GM12891 (cell line): ENCODE measurements around the gene SCARF2.
"Not testable (repeated sequence)": the region's sequence is repeated elsewhere in the genome, so short reads cannot be mapped to it uniquely, and the experiment has no call there.

ENCODE experiments used
- DNase-seq: peaks from one replicate; pipeline ENCODE4 v3.0.0; 2011; ENCODE audit warnings: low spot score; ENCODE audit not compliant: insufficient read length
- FAIRE-seq: peaks from 2 replicates; lab custom pipeline; 2011; peaks lifted over from hg19 to GRCh38; lab: Jason Lieb, UNC
- PAX5 ChIP-seq: IDR thresholded peaks from 2 replicates; pipeline ENCODE4 v1.6.1; 2011; ENCODE audit warnings: low read length, moderate library complexity, mild to moderate bottlenecking; ENCODE audit not compliant: insufficient read depth, severe bottlenecking
- POLR2A ChIP-seq: IDR thresholded peaks from 2 replicates; pipeline ENCODE4 v1.6.1; 2011; ENCODE audit warnings: low read depth, low read length, control low read depth
- POLR2AphosphoS5 ChIP-seq: IDR thresholded peaks from 2 replicates; pipeline ENCODE4 v1.6.1; 2011; ENCODE audit warnings: low read depth, low read length, control low read depth
- POU2F2 ChIP-seq: IDR thresholded peaks from 2 replicates; pipeline ENCODE4 v1.6.1; 2011; ENCODE audit warnings: low read depth, mild to moderate bottlenecking, control low read depth, low read length, moderate library complexity
- SPI1 ChIP-seq: IDR thresholded peaks from 2 replicates; pipeline ENCODE4 v1.6.1; 2011; ENCODE audit warnings: low read depth, low read length, control low read depth
- TAF1 ChIP-seq: IDR thresholded peaks from 2 replicates; pipeline ENCODE4 v1.6.1; 2011; ENCODE audit warnings: low read depth, low read length, control low read depth

Gene SCARF2

DNA sequence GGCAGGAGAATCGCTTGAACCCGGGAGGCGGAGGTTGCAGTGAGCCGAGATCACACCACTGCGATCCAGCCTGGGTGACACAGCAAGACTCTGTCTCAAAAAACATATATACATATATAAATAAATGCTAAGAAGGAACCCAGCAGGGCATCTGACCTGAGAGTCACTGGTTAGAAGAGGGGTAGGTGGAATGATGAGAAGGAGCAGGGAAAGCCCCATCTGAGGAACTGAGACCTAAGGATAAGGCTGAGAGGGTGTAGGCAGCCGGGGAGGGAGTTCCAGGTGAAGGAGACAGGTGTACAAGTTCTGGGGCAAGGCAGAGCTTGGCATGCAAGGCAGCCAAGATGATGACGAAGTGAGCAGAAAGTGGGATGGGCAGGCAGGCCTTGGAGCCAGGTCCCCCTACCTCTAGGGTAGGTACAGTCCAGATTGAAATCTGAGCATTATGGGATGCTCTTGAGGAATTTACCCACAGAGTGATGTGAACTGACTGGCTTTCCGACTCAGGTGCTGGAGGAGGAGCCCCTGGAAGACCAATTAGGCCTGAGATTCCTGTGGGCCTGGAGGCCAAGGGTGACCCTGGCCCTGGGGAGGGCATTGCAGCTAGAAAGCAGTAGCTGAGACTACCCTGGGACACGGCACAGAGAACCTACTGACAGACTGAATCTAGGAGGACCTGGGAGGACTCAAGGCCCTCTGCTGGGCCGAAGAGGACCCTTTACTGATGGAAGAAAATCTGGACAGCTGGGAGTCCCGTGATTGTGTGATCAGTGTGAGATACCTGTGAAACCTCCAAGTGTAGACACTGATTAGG lies 35.2 kb upstream of the SCARF2 start:
- no peak for FAIRE-seq
- no peak for DNase-seq
- TF ChIP-seq SPI1 (no peak), POLR2AphosphoS5 (no peak), POLR2A (no peak), POU2F2 (no peak), PAX5 (no peak), TAF1 (no peak)

GRCh38 chr22:20471126-20471833 lies 33.7 kb upstream of the SCARF2 start:
- DNase-seq (no peak), FAIRE-seq (no peak)
- TF ChIP-seq POU2F2 = no peak

GRCh38 chr22:20470525-20470924 lies 32.9 kb upstream of the SCARF2 start:
- not testable (repeated sequence) for DNase-seq, FAIRE-seq

DNA sequence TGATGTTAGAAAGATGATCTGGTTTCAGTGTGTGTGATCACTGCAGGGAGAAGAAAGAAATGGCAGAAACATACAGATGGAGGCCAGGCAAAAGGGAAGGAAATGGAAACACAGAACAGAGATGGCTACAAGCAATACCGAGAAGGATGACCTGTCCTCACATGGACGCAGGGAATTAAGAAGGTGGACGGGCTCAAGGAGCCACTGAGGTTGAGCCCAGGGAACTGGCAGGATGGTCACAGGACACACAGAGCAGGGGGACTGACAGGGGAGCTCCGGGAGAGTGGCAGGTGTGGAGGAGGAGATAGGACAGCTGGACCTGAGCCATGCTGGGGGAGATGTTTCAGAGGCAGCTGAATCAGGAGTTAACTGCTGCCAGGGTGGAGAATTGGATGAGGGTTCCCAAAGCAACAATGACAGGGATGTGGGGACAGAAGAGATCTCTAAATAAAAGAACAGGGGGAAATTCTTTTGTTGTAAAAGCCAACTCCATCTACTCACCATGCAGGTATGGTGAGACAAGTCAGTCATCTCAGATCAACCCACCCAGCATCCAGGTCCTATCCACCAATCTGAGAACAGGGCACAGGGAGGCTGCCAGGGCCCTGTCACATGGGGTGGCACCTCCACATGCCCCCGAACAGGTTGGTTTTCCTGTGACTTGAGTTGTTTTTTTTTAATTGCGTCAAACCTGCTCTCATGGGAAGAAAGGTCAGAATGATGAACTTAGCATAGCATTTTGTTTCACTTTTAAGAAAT lies 31.7 kb upstream of the SCARF2 start:
- TF ChIP-seq POU2F2 = no peak
- TF ChIP-seq PAX5 = no peak
- TF ChIP-seq SPI1 = no peak
- TF ChIP-seq POLR2AphosphoS5 = no peak
- no peak for TF ChIP-seq TAF1
- no peak for TF ChIP-seq POLR2A
- no peak for DNase-seq

DNA sequence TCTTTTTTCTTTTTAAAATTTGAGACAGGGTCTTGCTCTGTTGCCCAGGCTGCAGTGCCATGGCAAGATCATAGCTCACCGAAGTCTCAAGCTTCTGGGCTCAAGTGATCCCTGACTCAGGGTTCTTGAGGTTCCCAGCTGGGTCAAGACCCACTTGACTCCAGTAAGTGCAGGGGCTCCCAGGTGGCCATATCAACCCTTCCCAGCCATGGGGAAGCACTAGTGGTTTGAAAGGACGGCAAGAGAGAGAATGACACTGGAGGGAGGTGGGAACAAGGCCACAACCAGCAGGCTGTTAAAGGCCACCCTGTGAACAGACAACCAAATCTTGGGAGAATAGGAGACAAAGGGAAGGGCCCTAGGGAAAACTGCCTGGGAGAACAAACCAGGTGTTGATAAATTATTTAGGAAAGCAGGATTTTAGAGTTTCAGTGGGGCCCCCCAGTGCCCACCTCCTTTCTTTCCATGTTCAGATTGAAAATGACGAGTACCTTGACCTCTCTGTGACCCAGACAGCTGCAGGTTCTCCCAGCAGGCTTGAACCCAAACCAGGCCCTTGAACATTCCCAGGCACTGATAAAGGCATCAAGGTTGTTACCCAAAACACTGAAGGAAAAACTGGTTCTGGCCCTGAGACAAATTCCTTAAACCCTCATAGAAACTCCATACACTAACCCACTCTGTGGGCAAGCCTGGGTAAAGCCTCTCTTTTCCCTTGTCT lies 29.2 kb upstream of the SCARF2 start:
- DNase-seq (no peak), FAIRE-seq (no peak)
- no peak for TF ChIP-seq SPI1
- TF ChIP-seq POU2F2 = no peak
- TF ChIP-seq PAX5 = no peak
- TF ChIP-seq TAF1 = no peak
- TF ChIP-seq POLR2AphosphoS5 = no peak
- TF ChIP-seq POLR2A = no peak

More for the DNA sequence above, 31.7 kb upstream of the SCARF2 start:
- FAIRE-seq = peak; percentile 58

GRCh38 chr22:20465759-20466077 lies 28.1 kb upstream of the SCARF2 start:
- FAIRE-seq (no peak), DNase-seq (no peak)
- TF ChIP-seq POU2F2 (no peak), POLR2A (no peak), POLR2AphosphoS5 (no peak), SPI1 (no peak), PAX5 (no peak), TAF1 (no peak)

GRCh38 chr22:20464912-20465758 lies 27.5 kb upstream of the SCARF2 start:
- FAIRE-seq = no peak
- TF ChIP-seq POLR2A = no peak
- DNase-seq = no peak

DNA sequence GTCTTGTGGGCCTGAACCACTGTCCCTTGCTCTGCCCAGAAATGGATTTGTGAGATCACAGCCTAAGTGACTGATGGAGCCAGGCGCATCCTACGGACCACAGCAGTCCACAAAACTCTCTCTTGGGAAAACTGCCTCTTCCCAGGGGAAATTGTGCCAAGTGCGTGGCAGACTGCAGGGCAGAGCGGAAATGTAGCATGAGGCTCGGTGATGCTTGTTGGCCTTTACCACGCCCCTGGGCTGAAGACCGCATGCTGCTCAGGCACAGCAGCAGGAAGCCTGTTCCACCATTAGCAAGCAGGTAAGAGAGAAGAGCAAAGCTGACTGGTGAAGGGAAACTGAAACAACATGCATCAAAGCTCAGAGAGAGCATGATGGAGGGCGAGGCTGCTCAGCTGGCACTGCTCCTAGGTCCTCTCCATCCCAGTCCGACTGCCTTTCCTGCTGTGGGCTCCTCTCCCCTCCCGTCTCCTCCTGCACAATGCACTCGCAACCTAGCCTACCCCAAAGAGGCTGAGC lies 26.5 kb upstream of the SCARF2 start:
- no peak for TF ChIP-seq POU2F2
- TF ChIP-seq SPI1 = no peak
- TF ChIP-seq POLR2AphosphoS5 = no peak
- no peak for TF ChIP-seq POLR2A
- no peak for TF ChIP-seq PAX5
- TF ChIP-seq TAF1 = no peak
- DNase-seq (peak; percentile 56), FAIRE-seq (peak; percentile 98)

DNA sequence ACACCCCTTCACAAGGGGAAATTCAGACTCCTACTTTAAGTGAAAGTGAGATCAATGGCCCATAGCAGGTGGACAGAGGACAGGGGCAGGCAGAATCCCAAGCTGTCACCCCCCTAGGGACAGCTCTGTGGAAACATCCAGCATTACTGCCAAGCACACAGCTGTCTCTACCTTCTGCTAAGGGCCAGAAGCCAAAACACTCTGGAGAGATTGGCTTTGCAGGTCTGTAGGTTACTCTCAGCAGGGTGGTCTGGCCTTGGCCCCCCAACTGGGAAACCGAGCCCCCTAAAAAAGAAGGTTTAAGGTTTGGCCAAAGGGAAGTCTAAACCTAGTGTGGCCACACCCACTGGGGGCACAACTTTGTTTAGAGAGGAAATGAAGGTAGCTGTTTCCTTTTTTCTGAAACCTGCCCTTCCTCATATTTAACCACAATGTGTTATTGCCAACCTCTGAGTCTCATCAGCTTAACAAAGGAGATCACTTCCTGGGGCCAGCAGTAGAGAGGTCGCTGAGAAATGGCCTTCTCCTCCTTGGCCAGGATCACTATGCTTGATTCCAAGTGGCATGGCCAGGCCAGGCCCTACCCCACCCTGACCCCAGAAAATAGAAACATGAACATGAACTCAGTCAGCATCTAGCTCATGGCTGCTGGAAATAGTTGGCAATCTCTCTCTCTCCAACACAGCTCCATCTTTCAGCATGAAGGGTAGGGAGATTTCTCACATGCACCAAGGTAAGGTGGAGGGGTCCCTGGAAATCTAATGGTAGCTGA lies 25.9 kb upstream of the SCARF2 start:
- no peak for DNase-seq
- peak; percentile 45 for FAIRE-seq
- TF ChIP-seq SPI1 = peak; percentile 71
- TF ChIP-seq POLR2AphosphoS5 = no peak
- no peak for TF ChIP-seq POU2F2
